Measurements from ENCODE around the gene XRN2.
"Not testable (repeated sequence)": the region's sequence is repeated elsewhere in the genome, so short reads cannot be mapped to it uniquely, and the experiment has no call there.

The XRN2 gene

DNA sequence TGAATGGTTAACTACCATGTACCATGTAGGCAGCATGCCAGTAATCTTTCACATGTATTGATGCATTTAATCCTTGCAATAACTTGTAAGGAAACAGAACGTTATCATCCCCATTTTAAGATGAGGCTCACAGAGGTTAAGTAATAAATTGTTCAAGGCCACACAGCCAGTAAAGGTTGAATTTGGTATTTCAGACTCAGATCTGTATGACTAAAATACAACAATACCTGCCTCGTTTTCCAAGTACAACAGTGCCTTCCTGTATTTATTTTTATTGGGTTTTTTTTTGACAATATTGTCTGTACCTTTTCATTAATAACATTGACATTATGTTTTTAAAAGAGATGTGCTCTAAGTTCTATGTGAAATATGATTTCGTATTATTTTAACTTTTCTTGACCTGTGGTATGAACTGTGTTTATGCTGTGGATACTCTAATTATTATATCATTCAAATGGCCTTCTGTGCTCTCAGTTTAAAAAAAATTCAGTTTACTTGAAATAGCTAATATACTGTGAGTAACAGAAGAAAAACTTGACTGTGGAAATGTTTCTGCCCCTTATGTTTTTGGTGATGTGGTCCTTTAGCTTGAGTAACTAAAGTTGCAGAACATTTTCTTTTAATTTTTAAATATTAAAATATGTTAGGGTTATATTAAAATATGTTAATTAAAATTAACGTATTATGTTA, 39.7 kb downstream of the XRN2 start:
- DNase-seq (ENCODE audit: low read depth in 2 of 3, low spot score in 2 of 3), result no peak

- DNase-seq (ENCODE audit: low read depth in 2 of 3, low spot score in 2 of 3), result no peak
These were observed 41.2 kb downstream of the XRN2 start for GRCh38 chr20:21344206-21344900.

- DNase-seq (ENCODE audit: low read depth in 2 of 3, low spot score in 2 of 3), result no peak
These were observed 41.8 kb downstream of the XRN2 start for GRCh38 chr20:21344961-21345360.

GRCh38 chr20:21352703-21353102, 49.6 kb downstream of the XRN2 start:
- DNase-seq (ENCODE audit: low read depth in 2 of 3, low spot score in 2 of 3), result no peak

DNA sequence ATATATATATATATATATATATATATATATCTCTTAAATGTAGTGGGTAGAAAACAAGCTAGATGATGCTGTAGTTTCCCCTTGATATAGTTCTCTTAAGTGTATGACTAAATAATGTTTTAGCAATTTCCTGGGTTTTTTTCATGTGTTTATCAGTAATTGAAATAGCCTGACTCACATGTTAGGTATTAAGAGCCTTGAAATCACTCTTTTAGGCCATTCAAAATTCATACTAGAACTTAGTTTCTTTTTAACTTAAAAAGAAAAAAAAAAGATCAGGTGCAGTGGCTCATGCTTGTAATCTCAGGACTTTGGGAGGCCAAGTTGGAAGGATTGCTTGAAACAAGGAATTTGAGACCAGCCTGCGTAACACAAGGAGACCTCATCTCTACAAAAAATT, 50.1 kb downstream of the XRN2 start:
- DNase-seq (ENCODE audit: low read depth in 2 of 3, low spot score in 2 of 3), result no peak

DNA sequence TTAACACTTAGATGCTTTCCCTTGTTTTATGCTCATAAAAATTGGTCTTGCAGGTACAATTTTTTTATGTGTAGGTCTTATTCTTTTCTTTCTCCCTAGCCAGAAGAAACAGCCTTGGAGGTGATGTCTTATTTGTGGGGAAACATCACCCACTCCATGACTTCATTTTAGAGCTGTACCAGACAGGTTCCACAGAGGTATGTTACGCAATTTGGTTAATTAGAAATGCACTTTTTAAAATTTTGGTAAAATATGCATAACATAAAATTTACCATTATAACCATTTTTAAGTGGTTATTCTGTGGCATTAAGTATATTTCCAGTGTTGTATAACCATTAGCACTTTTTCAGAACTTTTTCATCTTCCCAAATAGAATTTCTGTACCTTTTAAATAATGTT, 52.9 kb downstream of the XRN2 start:
- DNase-seq (ENCODE audit: low read depth in 2 of 3, low spot score in 2 of 3), result no peak

DNA sequence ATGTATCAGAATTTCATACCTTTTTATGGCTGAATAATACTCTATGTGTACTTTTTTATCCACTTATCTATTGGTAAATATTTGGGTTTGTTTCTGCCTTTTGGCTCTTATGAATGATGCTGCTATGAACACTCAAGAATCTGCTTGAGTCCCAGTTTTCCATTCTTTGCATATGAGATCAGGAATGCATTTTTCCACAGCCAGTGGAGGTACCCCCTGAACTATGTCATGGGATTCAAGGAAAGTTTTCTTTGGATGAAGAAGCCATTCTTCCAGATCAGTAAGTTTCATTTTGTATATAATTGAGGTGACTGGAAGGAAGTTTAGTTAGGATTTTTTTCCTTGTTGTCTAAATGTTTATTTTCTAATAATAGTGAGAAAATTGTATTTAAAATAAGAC, 53.3 kb downstream of the XRN2 start:
- no peak for DNase-seq (ENCODE audit: low read depth in 2 of 3, low spot score in 2 of 3)

GRCh38 chr20:21357844-21358243, 54.7 kb downstream of the XRN2 start:
- no peak for DNase-seq (ENCODE audit: low read depth in 2 of 3, low spot score in 2 of 3)

DNA sequence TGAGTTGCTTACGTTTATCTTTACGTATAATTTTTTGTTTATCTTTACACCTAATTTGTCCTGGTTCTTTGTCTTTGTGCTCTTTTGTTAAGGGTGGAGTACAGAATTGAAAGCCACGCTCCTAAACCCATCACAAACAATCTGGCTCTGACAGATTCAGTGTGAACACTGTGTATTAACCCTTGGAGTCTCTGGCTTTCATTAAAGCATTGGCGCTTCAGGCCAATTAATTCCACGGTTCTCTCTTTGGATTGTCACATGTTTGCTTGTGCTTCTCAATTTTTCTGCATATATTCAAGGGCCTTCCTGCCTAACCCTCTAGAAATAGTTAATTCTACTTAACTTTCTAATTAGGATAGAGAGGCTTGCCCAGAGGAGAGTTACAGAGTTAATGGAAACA, 55.6 kb downstream of the XRN2 start:
- no peak for DNase-seq (ENCODE audit: low read depth in 2 of 3, low spot score in 2 of 3)

DNA sequence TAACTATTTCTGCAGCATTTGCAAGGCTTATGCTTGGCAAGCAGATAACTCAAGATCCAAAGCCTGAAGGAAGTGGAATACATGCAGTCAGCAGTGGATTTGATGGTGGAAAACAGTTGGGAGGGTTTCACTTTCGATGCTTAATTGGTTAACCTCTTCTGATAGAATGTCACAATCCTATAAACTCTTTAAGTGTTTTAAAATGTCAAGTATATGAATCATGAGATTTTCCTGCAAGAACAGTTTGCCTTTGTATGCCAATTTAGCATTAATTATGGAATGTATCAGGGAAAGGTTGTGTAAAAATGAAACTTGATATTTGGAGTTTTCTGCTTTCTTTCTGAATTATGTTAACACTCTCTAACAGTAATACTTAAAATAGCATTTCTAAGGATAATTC, 57.6 kb downstream of the XRN2 start:
- DNase-seq (ENCODE audit: low read depth in 2 of 3, low spot score in 2 of 3), result no peak

- DNase-seq (ENCODE audit: low read depth in 2 of 3, low spot score in 2 of 3), result no peak
These were observed 58.1 kb downstream of the XRN2 start for GRCh38 chr20:21361266-21361665.

- no peak for DNase-seq (ENCODE audit: low read depth in 2 of 3, low spot score in 2 of 3)
These were observed 61.3 kb downstream of the XRN2 start for GRCh38 chr20:21364413-21364812.

DNA sequence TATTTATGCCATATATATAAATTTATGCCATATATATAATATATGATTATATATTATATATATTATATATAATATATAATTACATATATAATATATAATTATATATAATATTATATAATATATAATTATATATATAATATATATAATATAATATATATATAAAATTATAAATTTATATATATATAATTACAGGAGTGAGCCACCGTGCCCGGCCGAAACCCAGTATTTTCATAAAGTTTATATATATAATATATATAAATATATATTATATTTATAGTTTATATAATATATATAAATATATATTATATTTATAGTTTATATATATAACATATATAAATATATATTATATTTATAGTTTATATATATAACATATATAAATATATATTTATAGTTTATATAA, 62.6 kb downstream of the XRN2 start:
- no peak for DNase-seq (ENCODE audit: low read depth in 2 of 3, low spot score in 2 of 3)

- not testable (repeated sequence) for DNase-seq (ENCODE audit: low read depth in 2 of 3, low spot score in 2 of 3)
These were observed 63.1 kb downstream of the XRN2 start for GRCh38 chr20:21366273-21366672.

DNA sequence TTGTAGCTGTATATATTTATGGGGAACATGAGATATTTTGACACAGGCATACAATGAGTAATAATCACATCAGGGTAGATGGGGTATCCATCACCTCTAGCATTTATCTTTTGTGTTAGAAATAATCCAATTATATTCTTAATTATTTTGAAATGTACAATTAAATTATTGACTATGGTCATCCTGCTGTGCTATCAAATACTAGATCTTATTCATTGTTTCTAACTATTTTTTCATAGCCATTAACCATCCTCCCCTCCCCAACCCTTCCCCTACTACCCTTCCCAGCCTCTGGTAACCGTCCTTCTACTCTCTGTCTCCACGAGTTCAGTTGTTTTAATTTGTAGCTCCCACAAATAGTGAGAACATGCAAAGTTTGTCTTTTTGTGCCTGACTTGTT, 65.7 kb downstream of the XRN2 start:
- DNase-seq (ENCODE audit: low read depth in 2 of 3, low spot score in 2 of 3), result no peak

GRCh38 chr20:21371193-21371592, 68.1 kb downstream of the XRN2 start:
- no peak for DNase-seq (ENCODE audit: low read depth in 2 of 3, low spot score in 2 of 3)

- no peak for DNase-seq (ENCODE audit: low read depth in 2 of 3, low spot score in 2 of 3)
These were observed 68.9 kb downstream of the XRN2 start for GRCh38 chr20:21372016-21372415.

GRCh38 chr20:21373436-21373835, 70.3 kb downstream of the XRN2 start:
- no peak for DNase-seq (ENCODE audit: low read depth in 2 of 3, low spot score in 2 of 3)

- DNase-seq (ENCODE audit: low read depth in 2 of 3, low spot score in 2 of 3), result no peak
These were observed 73.5 kb downstream of the XRN2 start for GRCh38 chr20:21376626-21377025.

DNA sequence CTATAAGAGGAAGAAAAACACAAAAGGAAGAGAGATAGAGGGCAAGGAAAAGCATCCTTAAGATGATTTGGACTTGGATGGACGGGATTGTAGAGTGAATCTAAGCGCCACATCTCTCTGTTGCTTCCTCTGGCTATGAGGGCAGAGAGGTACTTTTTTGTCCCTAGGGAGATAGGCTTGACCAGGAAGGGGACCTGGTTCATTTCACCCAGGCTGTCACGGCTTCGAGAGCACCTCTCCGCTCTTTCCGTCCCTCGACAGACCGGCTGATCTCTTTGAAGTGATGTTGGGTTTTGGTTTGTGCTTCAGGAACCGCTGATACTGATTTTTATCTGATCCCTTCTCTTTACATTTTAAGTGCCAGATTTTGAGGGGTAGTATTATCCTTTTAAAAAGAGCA, 74.6 kb downstream of the XRN2 start:
- DNase-seq (ENCODE audit: low read depth in 2 of 3, low spot score in 2 of 3), result no peak

- DNase-seq (ENCODE audit: low read depth in 2 of 3, low spot score in 2 of 3), result no peak
These were observed 75.1 kb downstream of the XRN2 start for GRCh38 chr20:21378259-21378658.

- DNase-seq (ENCODE audit: low read depth in 2 of 3, low spot score in 2 of 3), result no peak
These were observed 77.6 kb downstream of the XRN2 start for GRCh38 chr20:21380711-21381110.

- no peak for DNase-seq (ENCODE audit: low read depth in 2 of 3, low spot score in 2 of 3)
These were observed 78.5 kb downstream of the XRN2 start for GRCh38 chr20:21381619-21382018.
